Sigmoid colon (tissue), 7 donors: Measurements from ENCODE around the gene DNAH9. TPM values are rescaled to one million over a fixed set of nuclear protein-coding genes. Genes with fewer than 3 reads are reported as not detected.

Experiments
- DNase-seq: peaks from one replicate; pipeline ENCODE4 v3.0.0-alpha.2; 2019
- H3K27ac ChIP-seq, 4 donors: fragments of 200-600 bp; sonication (generic); one replicate each; pipeline ENCODE4 v1.5.1; 2016 to 2019; ENCODE audit warnings: mild to moderate bottlenecking in 1 of 4
- H3K27me3 ChIP-seq, 3 donors: fragments of 200-600 bp; sonication (generic); one replicate each; pipeline ENCODE4 v1.5.1; 2019; ENCODE audit warnings: mild to moderate bottlenecking in 1 of 3
- H3K36me3 ChIP-seq, 4 donors: fragments of 200-600 bp; sonication (generic); one replicate each; pipeline ENCODE4 v1.5.1; 2016 to 2019
- H3K4me1 ChIP-seq, 4 donors: fragments of 200-600 bp; sonication (generic); one replicate each; pipeline ENCODE4 v1.5.1; 2017 to 2019
- H3K4me3 ChIP-seq, 4 donors: fragments of 200-600 bp; sonication (generic); one replicate each; pipeline ENCODE4 v1.5.1; 2017 to 2019; ENCODE audit warnings: mild to moderate bottlenecking in 2 of 4, moderate library complexity in 1 of 4
- H3K9me3 ChIP-seq, 4 donors: fragments of 200-600 bp in 3 of 4; sonication (generic) in 3 of 4; one replicate each; pipeline versions ENCODE4 v1.5.1 to v1.6.1; 2013 to 2019
- EP300 ChIP-seq, 4 donors: sonication (generic); formaldehyde crosslinking; IDR thresholded peaks; one replicate each; pipeline ENCODE4 v1.6.1; 2017; ENCODE audit warnings: antibody characterized with exemption in 4 of 4
- POLR2A ChIP-seq, 2 donors: fragments of 450-650 bp; IDR thresholded peaks; one replicate each; pipeline ENCODE4 v1.6.1; 2016; ENCODE audit warnings: antibody characterized with exemption in 2 of 2, mild to moderate bottlenecking in 2 of 2, moderate library complexity in 2 of 2
- POLR2AphosphoS5 ChIP-seq, 4 donors: sonication (generic); formaldehyde crosslinking; IDR thresholded peaks; one replicate each; pipeline ENCODE4 v1.6.1; 2017; ENCODE audit warnings: antibody characterized with exemption in 4 of 4
- WGBS, 2 donors: extraction: QIAGEN DNeasy Blood & Tissue Kit; methylation state at CpG; one replicate each; pipeline ENCODE4 v1.1.7; 2013; 5-methylcytosine and 5-hydroxymethylcytosine counted together
- intact Hi-C: fragments of 100-400 bp; cut with DNase I; formaldehyde crosslinking; loops from one replicate; pipeline ENCODE4 v1.15.1; 2023
- polyA plus RNA-seq, 3 donors: library from polyadenylated mRNA; stranded (reverse); fragments of 200-250 nt; gene quantifications; one replicate each; pipeline ENCODE4 v1.2.3, GENCODE V29; 2013
- total RNA-seq, 4 donors: library from RNA; depleted of rRNA; stranded (reverse); fragments of >200 nt; gene quantifications; one replicate each; pipeline ENCODE4 v1.1.0, GENCODE V29; 2016
- TF ChIP-seq, protein P1 (sequence below), 4 experiments: fragments of 450-650 bp in 3 of 4; fragments of 200-600 bp in 1 of 4; IDR thresholded peaks; one replicate each; pipeline ENCODE4 v1.5.1; 2016 to 2019; ENCODE audit warnings: antibody characterized with exemption in 4 of 4, mild to moderate bottlenecking in 3 of 4, moderate library complexity in 2 of 4
- donor health status: healthy with polysubstance abuse.
- donor health status: Bipolar disorder and iron deficiency.
- donor health status: healthy.

DNAH9 gene
- total and polyA plus RNA-seq, 7 donors: under 0.01 to 3.0 (median 0.27) TPM; not detected in 2

DNA sequence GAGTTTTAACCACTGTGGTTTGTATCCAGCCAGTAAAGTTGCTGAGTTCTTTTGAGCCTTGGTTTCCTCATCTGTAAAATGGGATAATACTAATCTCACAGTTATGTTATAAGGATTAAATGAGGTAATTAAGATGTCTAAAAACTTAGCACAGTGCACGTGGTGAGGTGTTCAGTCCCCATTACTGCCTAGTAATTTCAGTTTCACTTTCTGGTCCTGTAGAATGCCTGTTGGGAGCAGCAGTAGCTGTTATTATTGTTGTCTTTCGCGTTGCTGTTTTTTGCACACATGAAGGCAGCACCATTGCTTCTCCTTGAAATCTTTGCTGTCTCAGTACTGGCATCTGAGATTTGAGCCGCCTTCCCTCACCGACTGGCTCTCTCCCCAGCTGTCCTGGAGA, 182.4 kb downstream of the DNAH9 start:
- no peaks in the 10 kb centered on the region for H3K36me3 ChIP-seq
- 79 to 88% methylated on average over 5 of the region's 5 CpGs for WGBS, 2 donors
- H3K27me3 ChIP-seq: no peaks in the 10 kb centered on the region
- no peak for TF ChIP-seq EP300 (IDR thresholded peaks at IDR 0.05)
- TF ChIP-seq POLR2A (IDR thresholded peaks at IDR 0.05): no peak
- TF ChIP-seq, protein P1, sequence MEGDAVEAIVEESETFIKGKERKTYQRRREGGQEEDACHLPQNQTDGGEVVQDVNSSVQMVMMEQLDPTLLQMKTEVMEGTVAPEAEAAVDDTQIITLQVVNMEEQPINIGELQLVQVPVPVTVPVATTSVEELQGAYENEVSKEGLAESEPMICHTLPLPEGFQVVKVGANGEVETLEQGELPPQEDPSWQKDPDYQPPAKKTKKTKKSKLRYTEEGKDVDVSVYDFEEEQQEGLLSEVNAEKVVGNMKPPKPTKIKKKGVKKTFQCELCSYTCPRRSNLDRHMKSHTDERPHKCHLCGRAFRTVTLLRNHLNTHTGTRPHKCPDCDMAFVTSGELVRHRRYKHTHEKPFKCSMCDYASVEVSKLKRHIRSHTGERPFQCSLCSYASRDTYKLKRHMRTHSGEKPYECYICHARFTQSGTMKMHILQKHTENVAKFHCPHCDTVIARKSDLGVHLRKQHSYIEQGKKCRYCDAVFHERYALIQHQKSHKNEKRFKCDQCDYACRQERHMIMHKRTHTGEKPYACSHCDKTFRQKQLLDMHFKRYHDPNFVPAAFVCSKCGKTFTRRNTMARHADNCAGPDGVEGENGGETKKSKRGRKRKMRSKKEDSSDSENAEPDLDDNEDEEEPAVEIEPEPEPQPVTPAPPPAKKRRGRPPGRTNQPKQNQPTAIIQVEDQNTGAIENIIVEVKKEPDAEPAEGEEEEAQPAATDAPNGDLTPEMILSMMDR (IDR thresholded peaks at IDR 0.05): no peak
- no peak for TF ChIP-seq POLR2AphosphoS5 (IDR thresholded peaks at IDR 0.05)
- H3K4me1 ChIP-seq: no peaks in the 10 kb centered on the region
- H3K9me3 ChIP-seq: no peaks in the 10 kb centered on the region
- intact Hi-C loops: no loop called here
- H3K4me3 ChIP-seq: no peak overlapping the region
- no peak for DNase-seq
- no peak overlapping the region for H3K27ac ChIP-seq

DNA sequence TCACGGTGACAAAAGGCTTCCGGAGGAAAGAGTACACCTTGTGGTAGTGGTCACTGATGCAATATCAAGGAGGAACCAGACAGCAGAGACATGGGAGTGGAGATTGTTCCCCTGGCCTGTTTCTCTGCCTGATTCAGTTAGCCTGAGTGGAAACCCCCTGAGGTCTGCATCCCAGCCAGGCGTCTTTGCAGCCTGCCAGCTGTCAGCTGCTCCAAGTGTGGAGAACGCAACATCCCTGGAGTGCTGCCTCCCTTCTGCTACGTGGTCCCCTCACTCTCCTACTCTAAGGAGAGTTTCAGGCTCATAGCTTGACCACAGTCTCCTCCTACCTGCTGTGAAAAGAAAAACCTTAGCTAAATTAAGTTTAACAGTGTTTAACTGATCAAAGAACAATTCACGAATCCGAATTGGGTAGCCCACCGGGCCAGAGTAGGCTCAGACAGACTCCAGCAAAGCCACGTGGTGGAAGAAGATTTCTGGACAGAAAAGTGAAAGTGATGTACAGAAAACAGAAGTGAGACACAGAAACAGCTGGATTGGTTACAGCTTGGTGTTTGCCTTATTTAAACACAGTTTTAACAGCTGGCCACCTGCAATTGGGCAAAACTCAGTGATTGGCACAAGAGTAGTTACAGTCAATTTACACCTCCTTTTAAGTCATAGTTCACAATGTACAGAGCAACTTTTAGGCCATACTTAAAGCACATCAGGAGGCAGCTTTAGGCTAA, 188.6 kb downstream of the DNAH9 start:
- intact Hi-C loops: no loop called here
- no peaks in the 10 kb centered on the region for H3K9me3 ChIP-seq
- TF ChIP-seq EP300 (IDR thresholded peaks at IDR 0.05): no peak
- TF ChIP-seq POLR2A (IDR thresholded peaks at IDR 0.05): no peak
- TF ChIP-seq POLR2AphosphoS5 (IDR thresholded peaks at IDR 0.05): no peak
- TF ChIP-seq, protein P1 (IDR thresholded peaks at IDR 0.05): no peak
- H3K36me3 ChIP-seq: no peaks in the 10 kb centered on the region
- H3K27ac ChIP-seq: no peak overlapping the region
- no peaks in the 10 kb centered on the region for H3K27me3 ChIP-seq
- WGBS, 2 donors: 75 to 76% methylated on average over 9 of the region's 9 CpGs
- H3K4me1 ChIP-seq: no peaks in the 10 kb centered on the region
- no peak for DNase-seq
- no peak overlapping the region for H3K4me3 ChIP-seq

DNA sequence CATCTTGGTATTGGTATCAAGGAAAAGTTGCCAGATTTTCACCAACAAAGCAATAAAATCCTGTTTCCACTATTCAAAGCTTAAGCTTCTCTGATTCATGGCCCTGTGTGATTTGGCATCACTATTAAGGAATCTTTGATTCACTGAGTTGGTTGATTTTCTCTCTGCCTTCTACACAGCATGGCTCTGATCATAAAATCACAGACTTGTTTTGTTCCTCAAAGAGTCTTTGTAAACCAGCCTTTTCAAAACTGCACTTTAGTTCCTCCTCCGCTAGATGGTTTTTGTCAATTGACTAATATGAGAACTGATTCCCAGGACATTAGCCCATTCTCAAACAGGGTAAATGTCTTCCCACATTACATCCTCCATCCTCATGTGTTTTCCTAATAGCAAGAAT, 197.6 kb downstream of the DNAH9 start:
- Histone ChIP-seq H3K4me3 (no peak overlapping the region), H3K27ac (no peak overlapping the region), H3K36me3 (no peaks in the 10 kb centered on the region), H3K9me3 (no peaks in the 10 kb centered on the region), H3K4me1 (no peaks in the 10 kb centered on the region), H3K27me3 (no peaks in the 10 kb centered on the region)
- intact Hi-C loops: no loop called here
- DNase-seq: no peak
- 97 to 99% methylated on average over 1 of the region's 1 CpG for WGBS, 2 donors
- TF ChIP-seq EP300 (IDR thresholded peaks at IDR 0.05) (no peak), POLR2A (IDR thresholded peaks at IDR 0.05) (no peak), POLR2AphosphoS5 (IDR thresholded peaks at IDR 0.05) (no peak)
- TF ChIP-seq, protein P1 (IDR thresholded peaks at IDR 0.05): no peak

DNA sequence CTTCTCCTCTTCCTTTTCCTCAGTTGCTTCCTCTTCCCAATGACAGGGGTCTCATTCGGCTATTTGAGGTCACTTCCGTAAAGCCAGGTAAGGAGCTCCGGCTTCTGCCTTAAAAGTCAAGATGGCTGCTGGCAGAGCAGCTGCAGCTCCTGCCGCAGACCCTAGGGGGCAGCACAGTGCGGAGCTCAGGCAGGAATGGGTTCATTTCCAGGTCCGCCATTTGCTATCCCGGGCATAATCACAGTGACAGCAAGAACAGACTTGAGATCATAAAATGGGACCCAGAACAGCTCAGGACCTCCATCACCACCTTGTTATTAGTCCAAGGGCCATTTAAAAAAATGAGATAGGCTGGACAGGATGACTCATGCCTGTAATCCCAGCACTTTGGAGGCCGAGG, 199.5 kb downstream of the DNAH9 start:
- Histone ChIP-seq H3K4me1 (no peaks in the 10 kb centered on the region), H3K27me3 (no peaks in the 10 kb centered on the region), H3K9me3 (no peaks in the 10 kb centered on the region), H3K36me3 (no peaks in the 10 kb centered on the region), H3K27ac (no peak overlapping the region), H3K4me3 (no peak overlapping the region)
- DNase-seq: no peak
- TF ChIP-seq POLR2AphosphoS5 (IDR thresholded peaks at IDR 0.05): no peak
- TF ChIP-seq, protein P1 (IDR thresholded peaks at IDR 0.05): no peak
- no peak for TF ChIP-seq EP300 (IDR thresholded peaks at IDR 0.05)
- TF ChIP-seq POLR2A (IDR thresholded peaks at IDR 0.05): no peak
- WGBS, 2 donors: 89 to 92% methylated on average over 8 of the region's 8 CpGs
- intact Hi-C loops: no loop called here
